Left ventricle myocardium inferior (tissue), 1 donor: ENCODE results near the gene DPP6. TPM values are rescaled to one million over a fixed set of nuclear protein-coding genes. Genes with fewer than 3 reads are reported as not detected.
"Not testable (repeated sequence)": the region's sequence is repeated elsewhere in the genome, so short reads cannot be mapped to it uniquely, and the experiment has no call there.

ENCODE experiments used
- DNase-seq: peaks from one replicate; pipeline ENCODE4 v3.0.0-alpha.2; 2020
- H3K27ac ChIP-seq: fragments of 200-600 bp; replicated peaks from 2 replicates; pipeline ENCODE4 v1.8.0; 2021
- H3K27me3 ChIP-seq: fragments of 200-600 bp; 2 replicates; pipeline ENCODE4 v1.8.0; 2021; ENCODE audit warnings: low read depth
- H3K36me3 ChIP-seq: fragments of 200-600 bp; 2 replicates; pipeline ENCODE4 v1.8.0; 2021
- H3K4me1 ChIP-seq: fragments of 200-600 bp; 2 replicates; pipeline ENCODE4 v1.8.0; 2021
- H3K4me3 ChIP-seq: fragments of 200-600 bp; 2 replicates; pipeline ENCODE4 v1.8.0; 2021; ENCODE audit warnings: mild to moderate bottlenecking, moderate library complexity
- H3K9me3 ChIP-seq: fragments of 200-600 bp; replicated peaks from 2 replicates; pipeline ENCODE4 v1.8.0; 2021
- intact Hi-C: fragments of 100-400 bp; cut with micrococcal nuclease; formaldehyde crosslinking; loops from one replicate; pipeline ENCODE4 v1.11.0; 2022
- long read RNA-seq: library from polyadenylated mRNA; unstranded; transcript quantifications from one replicate; pipeline ENCODE4 v2.0.0, GENCODE V29; 2021
- total RNA-seq: library from RNA; stranded (reverse); fragmentation: NEBNext Ultra II Directional; extraction: Animal tissue kit (Norgen Biotek cat#: 25700); gene quantifications from one replicate; pipeline ENCODE4 v1.2.1, GENCODE V29; 2021
- donor health status: DM: no; HTN: yes; CAD: no; lungs with severe emphysema.

The DPP6 gene
- 0.25 TPM for total RNA-seq
- long read RNA-seq: 0 reads

GRCh38 chr7:154051643-154052529, at the start of gene DPP6:
Gene DPP6 (plus strand): TSS chr7:154052398.
- H3K27ac ChIP-seq, H3K36me3 ChIP-seq, H3K4me1 ChIP-seq, H3K9me3 ChIP-seq, DNase-seq, intact Hi-C loops: not testable (repeated sequence)
- peak within 1 kb of the TSS; percentile 25 for H3K4me3 ChIP-seq
- peaks cover 37% of the 10 kb centered on the region for H3K27me3 ChIP-seq

DNA sequence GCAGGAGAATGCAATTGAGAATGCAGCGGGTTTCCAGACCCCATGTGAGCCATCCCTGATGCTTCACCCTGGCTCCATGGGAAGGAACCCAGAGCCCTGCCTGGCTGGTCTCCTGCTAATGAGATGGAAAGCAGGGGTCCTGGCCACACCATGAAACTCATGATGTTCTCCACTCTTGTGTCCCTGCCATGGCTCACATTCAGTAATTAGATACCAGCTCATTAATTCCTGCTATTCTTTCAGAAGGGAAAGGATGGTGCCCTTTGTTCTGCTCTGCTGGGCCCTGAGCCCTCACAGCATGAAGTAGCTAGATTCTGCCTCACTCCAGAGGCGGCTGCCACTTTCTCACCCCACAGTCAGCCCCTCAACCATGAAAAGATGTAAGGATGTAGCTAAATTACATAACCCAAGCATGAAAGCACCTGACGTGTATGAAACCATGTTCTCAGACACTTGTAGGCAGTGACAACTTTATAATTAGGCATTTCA, 42.7 kb upstream of the DPP6 start:
- H3K27me3 ChIP-seq, H3K9me3 ChIP-seq, DNase-seq, H3K4me1 ChIP-seq, H3K36me3 ChIP-seq, intact Hi-C loops, H3K4me3 ChIP-seq, H3K27ac ChIP-seq: not testable (repeated sequence)

GRCh38 chr7:154010726-154011568, 41.3 kb upstream of the DPP6 start:
- H3K9me3 ChIP-seq, H3K4me3 ChIP-seq, intact Hi-C loops, H3K27ac ChIP-seq, H3K4me1 ChIP-seq, H3K27me3 ChIP-seq, DNase-seq, H3K36me3 ChIP-seq: not testable (repeated sequence)

- H3K4me3 ChIP-seq, H3K4me1 ChIP-seq, intact Hi-C loops, DNase-seq, H3K27ac ChIP-seq, H3K36me3 ChIP-seq, H3K27me3 ChIP-seq, H3K9me3 ChIP-seq: not testable (repeated sequence)
Observed at GRCh38 chr7:154012800-154013199, 39.4 kb upstream of the DPP6 start.

- H3K36me3 ChIP-seq, H3K27me3 ChIP-seq, H3K9me3 ChIP-seq, H3K27ac ChIP-seq, DNase-seq, H3K4me1 ChIP-seq, intact Hi-C loops, H3K4me3 ChIP-seq: not testable (repeated sequence)
Observed at GRCh38 chr7:154015636-154016035, 36.6 kb upstream of the DPP6 start.

DNA sequence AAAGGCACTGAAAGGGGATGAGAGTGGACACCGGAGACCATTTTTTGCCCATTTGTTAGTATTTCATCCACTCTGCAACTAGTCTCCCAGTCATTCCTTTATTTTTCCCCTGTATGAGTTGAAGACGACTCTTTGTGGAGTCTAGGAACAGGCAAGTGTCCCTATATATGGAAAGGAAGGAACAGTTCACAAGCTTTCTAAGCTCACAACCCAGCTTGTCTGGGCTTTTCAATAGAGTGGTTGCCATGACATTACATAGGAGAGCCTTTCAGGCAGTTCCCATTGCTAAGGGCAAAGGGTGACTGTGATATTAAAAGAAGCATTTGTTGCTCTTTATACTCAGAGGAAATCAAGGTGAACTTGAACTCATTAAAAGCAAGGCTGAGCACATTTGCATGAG, 33.8 kb upstream of the DPP6 start:
- DNase-seq, H3K9me3 ChIP-seq, H3K36me3 ChIP-seq, H3K4me3 ChIP-seq, H3K27ac ChIP-seq, H3K4me1 ChIP-seq, intact Hi-C loops: not testable (repeated sequence)
- H3K27me3 ChIP-seq: peaks cover 16% of the 10 kb centered on the region

DNA sequence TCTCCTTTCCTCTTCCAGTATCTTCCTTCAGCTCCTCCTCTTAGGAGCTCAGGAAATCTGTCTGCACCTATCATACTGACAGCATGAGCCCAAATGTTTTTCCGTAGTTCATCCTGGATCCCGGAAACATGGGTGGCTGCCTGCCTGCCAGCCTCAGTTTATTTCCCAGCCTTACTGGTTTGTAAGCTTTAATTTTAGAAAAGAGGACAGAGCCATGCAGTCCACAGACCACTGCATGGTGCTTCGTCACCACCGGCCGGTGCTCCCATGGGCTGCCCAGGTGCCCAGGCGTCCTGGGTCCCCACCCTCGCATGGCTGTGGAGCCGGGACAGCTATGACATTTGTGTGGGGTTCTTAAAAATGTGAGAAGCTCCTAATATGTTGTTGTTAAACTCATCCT, 24.4 kb upstream of the DPP6 start:
- intact Hi-C loops, H3K4me1 ChIP-seq, DNase-seq, H3K4me3 ChIP-seq, H3K27ac ChIP-seq, H3K27me3 ChIP-seq, H3K9me3 ChIP-seq, H3K36me3 ChIP-seq: not testable (repeated sequence)

GRCh38 chr7:154030476-154031080, 21.6 kb upstream of the DPP6 start:
- H3K4me1 ChIP-seq, H3K27ac ChIP-seq, H3K4me3 ChIP-seq, H3K36me3 ChIP-seq, H3K9me3 ChIP-seq, intact Hi-C loops, DNase-seq, H3K27me3 ChIP-seq: not testable (repeated sequence)

DNA sequence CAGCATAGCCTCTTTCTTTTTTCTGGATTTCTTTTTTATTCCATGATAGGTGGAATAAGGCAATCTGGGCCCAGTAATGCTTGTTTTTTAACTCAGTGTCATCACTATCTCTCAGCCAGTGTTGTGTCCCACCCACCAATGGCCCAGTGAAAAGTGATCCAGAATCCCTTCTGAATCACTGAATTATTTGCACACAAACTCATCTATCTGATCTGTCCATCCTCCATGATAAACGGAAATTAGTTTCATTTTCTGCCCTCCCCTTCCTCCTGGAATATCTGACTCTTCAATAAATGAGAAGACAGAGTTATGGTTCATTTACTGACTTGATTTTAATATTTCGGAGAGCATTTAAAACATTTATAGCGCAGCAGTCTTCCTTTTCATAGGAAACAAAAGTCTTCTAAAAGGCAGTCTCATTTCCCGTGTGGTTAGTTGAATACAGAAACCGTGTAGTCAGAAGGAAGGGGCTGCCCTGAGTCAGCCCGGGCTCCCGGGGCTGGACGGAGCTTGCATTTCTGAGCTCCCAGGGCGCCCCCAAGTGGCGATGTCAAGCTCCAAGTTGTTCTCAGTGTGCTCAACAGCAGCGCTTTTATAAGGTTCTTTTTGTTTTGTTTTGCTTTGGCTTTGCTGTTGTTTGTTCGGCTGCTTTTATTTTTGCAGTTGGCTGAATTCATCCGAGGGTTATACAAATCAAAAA, 12.6 kb upstream of the DPP6 start:
- H3K9me3 ChIP-seq, H3K4me1 ChIP-seq, intact Hi-C loops, H3K27ac ChIP-seq, H3K4me3 ChIP-seq, H3K27me3 ChIP-seq, DNase-seq, H3K36me3 ChIP-seq: not testable (repeated sequence)

- H3K4me1 ChIP-seq, H3K9me3 ChIP-seq, H3K4me3 ChIP-seq, H3K36me3 ChIP-seq, H3K27ac ChIP-seq, DNase-seq, intact Hi-C loops: not testable (repeated sequence)
- peaks cover 37% of the 10 kb centered on the region for H3K27me3 ChIP-seq
Observed at GRCh38 chr7:154050394-154050793, 1.8 kb upstream of the DPP6 start.

DNA sequence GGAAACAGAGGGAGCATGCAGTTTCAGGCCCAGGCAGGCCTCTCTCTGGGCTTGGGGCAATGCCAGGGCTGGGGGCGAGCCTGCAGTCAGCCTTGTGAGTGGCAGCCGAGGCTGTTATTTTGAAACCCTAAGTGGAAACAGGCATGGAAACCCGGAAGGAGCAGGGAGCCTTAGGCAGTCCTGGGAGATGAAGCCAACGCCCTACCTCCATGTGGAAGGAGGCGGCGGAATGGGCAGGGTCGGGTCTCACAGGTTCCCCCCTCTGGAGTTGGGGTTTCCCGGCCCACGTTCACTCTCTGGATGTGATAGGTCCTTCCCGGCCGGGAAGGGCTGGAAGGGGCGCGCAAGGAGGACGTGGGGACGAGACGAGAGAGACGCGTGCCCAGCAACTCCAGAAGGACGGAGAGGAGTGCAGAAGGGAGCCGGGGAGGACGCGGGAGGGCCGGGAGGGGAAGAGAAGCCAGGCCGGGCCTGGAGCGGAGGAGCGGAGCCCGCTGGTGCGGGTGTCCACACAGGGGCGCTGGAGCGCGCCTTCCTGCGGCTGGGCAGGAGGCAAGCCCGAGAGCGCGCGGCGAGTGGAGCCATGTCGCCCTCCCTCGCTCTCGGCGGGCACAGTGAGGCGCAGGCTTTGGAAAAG, 1.1 kb upstream of the DPP6 start:
- H3K4me1 ChIP-seq, DNase-seq, H3K9me3 ChIP-seq, H3K36me3 ChIP-seq, H3K27ac ChIP-seq, H3K4me3 ChIP-seq, intact Hi-C loops: not testable (repeated sequence)
- H3K27me3 ChIP-seq: peaks cover 37% of the 10 kb centered on the region

- H3K36me3 ChIP-seq, intact Hi-C loops, H3K9me3 ChIP-seq, H3K4me1 ChIP-seq, H3K27ac ChIP-seq, DNase-seq: not testable (repeated sequence)
- Histone ChIP-seq H3K4me3 (peak overlapping the region; percentile 25), H3K27me3 (peaks cover 37% of the 10 kb centered on the region)
Observed at GRCh38 chr7:154052530-154053252, 493 bp downstream of the DPP6 start.
